GM20431 (cell line): ENCODE data around the gene LCE6A.

ENCODE experiments used
- in situ Hi-C: fragments of 300-500 bp; cut with MseI, MboI; formaldehyde crosslinking; loops from one replicate; pipeline ENCODE4 v1.15.0; 2020; ENCODE audit warnings: low sequenced_read_pairs; ENCODE audit not compliant: unreplicated experiment

LCE6A gene, protein sequence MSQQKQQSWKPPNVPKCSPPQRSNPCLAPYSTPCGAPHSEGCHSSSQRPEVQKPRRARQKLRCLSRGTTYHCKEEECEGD

DNA sequence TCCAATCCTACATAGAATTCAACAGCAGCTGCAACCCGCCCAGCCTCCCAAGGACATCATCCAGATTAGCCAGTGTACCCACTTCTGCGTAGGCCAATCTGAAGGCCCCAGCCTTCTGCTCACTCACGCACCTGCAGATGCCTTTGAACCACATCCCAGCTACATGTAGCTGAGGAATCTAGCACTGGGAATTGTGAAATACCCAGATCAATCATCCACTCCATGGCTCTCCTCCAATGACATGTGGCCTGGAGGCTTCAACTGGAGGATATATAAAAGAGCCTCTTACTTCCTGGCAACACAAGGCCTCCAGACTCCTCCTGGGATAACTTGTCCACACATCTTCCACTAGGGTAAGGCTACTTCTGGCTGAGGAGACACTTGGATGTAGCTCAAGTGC, at the start of gene LCE6A:
Gene LCE6A, plus strand, starts transcription at position 301 of the 400 bp plus-strand sequence. CDS start 665 bp downstream, outside the sequence.
- in situ Hi-C loops = no loop called here

DNA sequence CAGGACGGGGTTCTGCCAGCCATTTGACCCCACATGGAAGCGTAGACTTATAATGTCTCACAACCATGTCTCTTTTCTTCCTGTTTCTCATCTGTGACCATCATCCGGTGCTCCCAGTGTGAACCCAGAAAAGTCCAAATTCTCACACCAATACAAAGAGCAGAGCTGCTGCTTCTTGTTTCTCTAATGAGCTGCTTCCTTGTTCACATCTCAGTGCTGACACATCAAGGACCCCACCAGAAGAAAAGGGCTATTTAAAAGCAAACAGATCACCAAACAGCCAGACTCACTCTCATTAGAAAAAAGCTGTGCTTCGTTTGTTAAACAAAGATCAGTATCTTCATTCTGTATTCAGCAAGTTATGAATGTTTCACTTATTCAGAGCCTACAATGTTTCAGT, 47.0 kb upstream of the LCE6A start:
- in situ Hi-C loops = no loop called here

- in situ Hi-C loops = no loop called here
Observed at GRCh38 chr1:152796421-152796820, 46.2 kb upstream of the LCE6A start, which contains the start of gene LCE1D. Gene LCE1D (plus strand): TSS chr1:152796721. CDS start chr1:152797795, 1,074 bp downstream.

- in situ Hi-C loops = no loop called here
Observed at GRCh38 chr1:152801333-152801732, 41.3 kb upstream of the LCE6A start.

GRCh38 chr1:152806576-152806975, 36.1 kb upstream of the LCE6A start, which contains the start of gene LCE1C:
Gene LCE1C (minus strand): TSS chr1:152806651. CDS start chr1:152805478, 1,173 bp downstream.
- in situ Hi-C loops = no loop called here

DNA sequence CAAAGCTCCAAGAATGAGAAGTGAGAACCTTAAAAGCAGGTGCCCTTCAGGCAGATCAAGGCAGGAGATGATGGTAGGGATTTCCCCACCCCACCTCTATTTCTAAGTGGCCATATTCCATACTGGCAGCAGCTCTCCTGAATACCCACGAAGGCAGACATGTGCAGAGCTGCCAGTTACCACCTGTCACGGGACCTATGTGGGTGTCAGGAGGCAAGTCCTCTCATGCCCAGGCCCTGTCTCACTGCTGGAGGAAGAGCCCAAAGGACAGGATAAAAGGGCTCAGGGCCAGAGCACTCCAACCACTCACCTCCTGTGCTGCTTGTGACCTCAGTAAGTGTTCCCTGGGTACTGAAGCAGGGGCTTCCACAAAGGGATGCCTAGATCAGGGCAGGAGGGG, 31.6 kb upstream of the LCE6A start:
- in situ Hi-C loops = no loop called here

DNA sequence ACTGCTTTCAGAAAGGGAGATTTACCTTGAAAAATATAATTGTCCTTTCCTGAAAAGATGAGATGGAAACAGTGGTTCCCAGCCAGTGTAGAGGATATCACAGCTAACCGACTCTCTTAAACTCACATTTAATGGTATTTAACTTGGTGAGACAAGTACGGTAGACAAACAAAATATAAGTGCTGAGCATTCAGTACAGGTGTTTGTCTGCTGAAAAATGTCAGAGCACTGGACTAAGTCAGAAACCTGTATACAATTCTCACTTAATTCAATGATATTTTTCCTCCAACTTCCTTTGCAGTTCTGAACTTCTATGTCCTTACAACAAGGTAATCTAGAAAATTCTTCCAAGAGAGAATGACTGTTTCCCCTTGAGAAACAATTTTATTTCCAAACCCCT, 31.0 kb upstream of the LCE6A start, which contains the start of gene LCE1B:
Gene LCE1B, plus strand, starts transcription at position 301 of the 400 bp plus-strand sequence. CDS start 476 bp downstream, outside the sequence.
- in situ Hi-C loops = no loop called here

DNA sequence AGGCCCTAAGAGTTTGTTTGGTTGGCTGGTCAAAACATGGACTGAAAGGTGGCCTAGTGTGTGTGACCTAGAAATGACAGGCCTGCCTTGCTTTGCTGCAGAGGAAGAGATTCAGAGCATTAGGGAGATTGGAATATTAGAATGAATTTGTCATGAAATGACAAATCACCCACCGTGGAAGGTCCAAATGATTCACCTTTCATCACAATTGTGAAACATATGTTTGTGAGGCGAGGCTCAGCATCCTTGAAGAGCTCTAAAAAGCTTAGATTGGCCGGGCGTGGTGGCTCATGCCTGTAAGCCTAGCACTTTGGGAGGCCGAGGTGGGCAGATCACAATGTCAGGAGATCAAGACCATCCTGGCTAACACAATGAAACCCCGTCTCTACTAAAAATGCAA, 25.3 kb upstream of the LCE6A start:
- in situ Hi-C loops = no loop called here

DNA sequence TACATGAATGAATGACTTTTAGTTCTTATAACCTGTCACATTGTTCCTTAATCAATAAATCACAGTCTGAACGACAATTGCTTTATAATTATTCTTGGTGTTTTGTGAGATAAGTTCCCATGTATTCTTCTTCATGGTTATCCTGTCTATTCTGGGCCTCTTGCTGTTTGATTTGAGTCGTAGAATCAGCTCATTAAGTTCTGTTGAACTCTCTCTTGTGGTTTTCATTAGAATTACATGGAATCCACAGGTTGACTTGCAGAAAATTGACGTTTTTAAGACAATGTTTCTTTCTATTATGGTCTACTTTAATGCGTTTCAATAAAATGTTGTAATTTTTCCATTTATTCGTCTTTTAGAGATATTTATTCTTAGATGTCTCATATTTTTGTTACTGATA, 19.4 kb upstream of the LCE6A start:
- in situ Hi-C loops = no loop called here

DNA sequence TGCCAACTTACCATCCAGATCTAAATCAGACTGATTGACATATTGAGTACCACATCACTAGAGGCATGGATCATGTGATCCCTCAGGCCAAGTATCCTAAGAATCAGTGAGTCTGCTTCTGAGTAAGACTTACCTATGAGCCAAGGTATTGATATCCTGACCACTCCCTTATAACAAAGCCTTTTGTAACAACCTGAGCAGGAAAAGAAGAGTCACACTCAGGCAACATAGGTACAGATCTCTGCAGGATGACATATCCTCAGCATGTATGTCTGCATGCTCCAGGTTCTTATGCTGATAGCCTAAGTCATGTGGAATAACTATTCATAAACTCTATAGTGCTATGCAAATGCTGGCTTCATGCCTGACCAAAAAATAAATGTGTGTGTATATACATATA, 17.7 kb upstream of the LCE6A start:
- in situ Hi-C loops = no loop called here

GRCh38 chr1:152827173-152827572, 15.5 kb upstream of the LCE6A start, which contains the start of gene LCE1A:
Gene LCE1A (plus strand): TSS chr1:152827473. CDS start chr1:152827473, 0 bp downstream.
- in situ Hi-C loops = no loop called here

- in situ Hi-C loops = no loop called here
Observed at GRCh38 chr1:152836870-152837269, 5.8 kb upstream of the LCE6A start.

DNA sequence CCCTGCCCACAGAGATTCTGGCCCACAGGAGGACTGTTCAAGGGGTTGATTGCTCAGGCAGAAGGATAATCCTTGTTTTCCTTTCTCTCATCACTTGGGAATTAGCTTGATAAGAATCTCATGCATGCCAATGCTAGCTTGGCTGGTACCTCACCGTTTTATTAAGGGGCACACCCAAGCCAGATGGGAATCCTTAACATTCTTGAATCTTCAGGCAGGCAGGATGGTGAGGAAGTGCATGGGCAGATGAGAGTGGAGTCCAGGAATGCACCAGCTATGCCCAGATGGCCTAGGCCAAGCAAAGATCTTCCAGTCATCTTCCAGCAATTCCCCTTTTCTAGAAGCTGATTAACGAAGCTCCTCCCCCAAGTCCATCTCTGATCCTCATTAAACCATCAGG, 13.0 kb downstream of the LCE6A start:
- in situ Hi-C loops = no loop called here

GRCh38 chr1:152858062-152858461, 15.4 kb downstream of the LCE6A start:
- in situ Hi-C loops = no loop called here

- in situ Hi-C loops = no loop called here
Observed at GRCh38 chr1:152859696-152860095, 17.0 kb downstream of the LCE6A start, which contains the start of gene LCE7A. Gene LCE7A (plus strand): TSS chr1:152859996. CDS start chr1:152860698, 702 bp downstream.

- in situ Hi-C loops = no loop called here
Observed at GRCh38 chr1:152860129-152860528, 17.5 kb downstream of the LCE6A start.

DNA sequence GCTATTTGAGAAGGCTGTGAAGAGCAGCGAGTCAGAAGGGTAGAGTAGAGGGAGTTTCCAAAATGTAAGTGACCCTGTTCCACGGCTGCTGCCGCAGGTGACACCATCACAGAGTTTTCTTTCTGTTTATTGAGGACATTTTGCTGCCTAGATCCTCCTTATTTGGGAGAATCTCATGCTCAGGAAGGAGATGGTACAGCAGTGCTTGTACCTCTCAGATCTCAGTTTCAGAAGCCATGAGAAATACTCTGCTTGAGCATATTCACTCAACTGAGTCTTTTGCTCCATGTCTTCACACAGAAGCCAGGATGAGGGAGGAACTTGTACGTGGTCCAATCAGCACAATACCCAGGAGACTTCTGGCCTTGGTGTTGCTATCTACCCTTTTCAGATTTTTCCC, 18.7 kb downstream of the LCE6A start:
- in situ Hi-C loops = no loop called here

GRCh38 chr1:152864443-152864842, 21.8 kb downstream of the LCE6A start:
- in situ Hi-C loops = no loop called here

DNA sequence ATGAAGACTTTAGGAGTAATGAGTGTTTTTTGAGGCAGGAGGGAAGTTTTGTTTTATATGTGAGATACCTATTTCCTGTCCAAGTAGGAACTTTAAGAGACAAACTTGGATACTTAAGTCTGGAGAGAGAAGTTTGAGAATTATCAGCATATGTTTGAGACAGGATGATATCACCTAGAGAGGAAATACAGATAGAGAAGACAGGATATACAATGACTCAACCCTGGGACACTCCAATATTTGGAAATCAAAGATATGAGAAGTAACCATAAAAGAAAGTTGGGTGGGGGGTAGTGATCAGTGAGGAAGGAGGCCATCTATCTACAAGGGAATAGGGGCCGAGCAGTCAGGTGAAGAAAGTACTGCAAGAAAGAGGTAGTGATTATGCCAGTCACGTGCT, 23.7 kb downstream of the LCE6A start:
- in situ Hi-C loops = no loop called here

- in situ Hi-C loops = no loop called here
Observed at GRCh38 chr1:152869808-152870419, 27.3 kb downstream of the LCE6A start.

GRCh38 chr1:152870831-152871730, 28.4 kb downstream of the LCE6A start:
- in situ Hi-C loops = no loop called here
